ENCODE results near the gene POLR1E. TPM values are rescaled to one million over a fixed set of nuclear protein-coding genes. Genes with fewer than 3 reads are reported as not detected.

POLR1E gene
- total RNA-seq, 1 donor from 2014 or later, result 38.6 TPM

DNA sequence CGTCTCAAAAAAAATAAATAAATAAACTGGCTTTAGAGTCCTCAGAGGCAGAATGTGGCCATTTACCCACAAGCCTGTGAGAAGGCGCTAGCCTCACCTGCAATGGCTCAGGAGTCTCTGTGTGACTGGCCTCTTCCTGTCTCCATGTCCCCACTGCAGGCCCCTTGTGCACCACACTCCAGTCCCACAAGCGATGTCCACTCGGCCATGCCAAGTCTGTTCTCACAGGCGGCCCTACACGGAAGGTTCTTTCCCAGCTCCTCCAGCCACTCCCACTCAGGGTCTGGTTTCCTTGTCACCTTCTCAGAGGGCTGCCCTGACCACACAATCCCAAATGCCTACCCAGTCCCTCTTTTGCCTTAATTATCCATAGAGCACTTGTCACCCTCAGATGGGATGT is 38.2 kb downstream of the POLR1E start:
- H3F3A ChIP-seq (ENCODE audit: low read depth), result no peaks in the 10 kb centered on the region
- no peak overlapping the region for H3K4me2 ChIP-seq
- H3K9me3 ChIP-seq (ENCODE audit: low read depth), result no peaks in the 10 kb centered on the region
- H3K4me3 ChIP-seq, result no peak overlapping the region
- TF ChIP-seq EZH2 (IDR thresholded peaks at IDR 0.05), result no peak
- TF ChIP-seq EZH2phosphoT487 (IDR thresholded peaks at IDR 0.05), result no peak
- TF ChIP-seq, protein P1, sequence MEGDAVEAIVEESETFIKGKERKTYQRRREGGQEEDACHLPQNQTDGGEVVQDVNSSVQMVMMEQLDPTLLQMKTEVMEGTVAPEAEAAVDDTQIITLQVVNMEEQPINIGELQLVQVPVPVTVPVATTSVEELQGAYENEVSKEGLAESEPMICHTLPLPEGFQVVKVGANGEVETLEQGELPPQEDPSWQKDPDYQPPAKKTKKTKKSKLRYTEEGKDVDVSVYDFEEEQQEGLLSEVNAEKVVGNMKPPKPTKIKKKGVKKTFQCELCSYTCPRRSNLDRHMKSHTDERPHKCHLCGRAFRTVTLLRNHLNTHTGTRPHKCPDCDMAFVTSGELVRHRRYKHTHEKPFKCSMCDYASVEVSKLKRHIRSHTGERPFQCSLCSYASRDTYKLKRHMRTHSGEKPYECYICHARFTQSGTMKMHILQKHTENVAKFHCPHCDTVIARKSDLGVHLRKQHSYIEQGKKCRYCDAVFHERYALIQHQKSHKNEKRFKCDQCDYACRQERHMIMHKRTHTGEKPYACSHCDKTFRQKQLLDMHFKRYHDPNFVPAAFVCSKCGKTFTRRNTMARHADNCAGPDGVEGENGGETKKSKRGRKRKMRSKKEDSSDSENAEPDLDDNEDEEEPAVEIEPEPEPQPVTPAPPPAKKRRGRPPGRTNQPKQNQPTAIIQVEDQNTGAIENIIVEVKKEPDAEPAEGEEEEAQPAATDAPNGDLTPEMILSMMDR (IDR thresholded peaks at IDR 0.05), result no peak
- H3K27ac ChIP-seq, result no peak overlapping the region
- no peaks in the 10 kb centered on the region for H3K27me3 ChIP-seq
- H3K4me1 ChIP-seq, result no peaks in the 10 kb centered on the region
- Mint-ChIP-seq H3K27ac (no peak overlapping the region), H3K4me3 (no peak overlapping the region), H3K36me3 (peaks cover 45% of the 10 kb centered on the region), H3K27me3 (ENCODE audit: insufficient read depth, low read depth) (peaks cover 2% of the 10 kb centered on the region), H3K9me3 (no peaks in the 10 kb centered on the region), H3K4me1 (peaks cover under 1% of the 10 kb centered on the region)
- no peaks in the 10 kb centered on the region for H4K20me1 ChIP-seq (ENCODE audit: low read depth)
- no peak for DNase-seq (ENCODE audit: low spot score)
- H2AFZ ChIP-seq (replicated peaks), result no peak overlapping the region
- H3K79me2 ChIP-seq (ENCODE audit: low read depth), result no peaks in the 10 kb centered on the region
- H3K9ac ChIP-seq, result no peak overlapping the region
- H3K36me3 ChIP-seq, result no peaks in the 10 kb centered on the region

DNA sequence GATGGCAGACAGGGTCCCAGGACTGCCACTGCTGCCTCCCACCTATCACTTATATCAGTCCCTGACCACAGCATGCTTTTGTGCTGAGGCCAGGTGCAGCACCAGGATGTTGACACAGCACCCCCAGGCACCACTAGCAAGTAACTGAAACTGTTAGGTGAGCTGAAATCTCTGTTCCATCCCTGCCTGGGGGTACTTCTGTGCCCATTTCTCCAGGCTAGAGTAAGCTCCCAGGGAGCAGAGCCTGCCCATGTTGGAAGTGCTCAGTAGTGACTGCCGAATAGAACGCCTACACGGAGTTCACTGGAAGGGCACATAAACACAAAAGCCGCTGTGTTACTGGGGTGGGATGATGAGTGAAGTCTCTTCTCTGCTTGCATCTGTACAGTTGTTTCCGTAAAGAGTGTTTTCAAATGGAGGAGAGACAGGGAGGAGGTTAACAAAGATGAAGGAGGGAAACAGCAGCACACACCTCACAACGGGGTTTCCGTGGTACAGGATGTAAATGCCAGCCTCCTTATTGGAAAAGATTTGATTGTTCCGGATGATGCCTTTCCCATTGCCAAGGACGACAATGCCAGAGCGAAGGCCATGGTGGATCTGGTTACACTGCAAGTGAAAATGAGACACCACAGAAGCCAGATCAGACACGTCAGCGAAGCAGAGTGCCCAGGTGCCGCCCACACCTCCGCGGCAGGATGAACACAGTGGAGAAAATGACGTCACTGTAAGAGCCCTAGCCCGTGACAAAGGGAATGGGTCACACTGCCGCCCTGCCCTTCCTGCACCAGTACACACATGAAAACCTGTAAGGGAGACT is 43.1 kb downstream of the POLR1E start:
- TF ChIP-seq EZH2 (IDR thresholded peaks at IDR 0.05) (no peak), EZH2phosphoT487 (IDR thresholded peaks at IDR 0.05) (no peak)
- TF ChIP-seq, protein P1 (IDR thresholded peaks at IDR 0.05), result no peak
- Mint-ChIP-seq H3K4me3 (no peak overlapping the region), H3K36me3 (peaks cover 43% of the 10 kb centered on the region), H3K27ac (no peak overlapping the region), H3K27me3 (ENCODE audit: insufficient read depth, low read depth) (peaks cover 2% of the 10 kb centered on the region), H3K9me3 (no peaks in the 10 kb centered on the region), H3K4me1 (peaks cover 3% of the 10 kb centered on the region)
- peaks cover under 1% of the 10 kb centered on the region for H3K4me1 ChIP-seq
- no peak overlapping the region for H3K4me3 ChIP-seq
- H3K27ac ChIP-seq, result no peak overlapping the region
- H3F3A ChIP-seq (ENCODE audit: low read depth), result no peaks in the 10 kb centered on the region
- no peak overlapping the region for H2AFZ ChIP-seq (replicated peaks)
- H3K79me2 ChIP-seq (ENCODE audit: low read depth), result no peaks in the 10 kb centered on the region
- no peak overlapping the region for H3K4me2 ChIP-seq
- DNase-seq (ENCODE audit: low spot score), result no peak
- no peak overlapping the region for H3K9ac ChIP-seq
- no peaks in the 10 kb centered on the region for H3K9me3 ChIP-seq (ENCODE audit: low read depth)
- H3K36me3 ChIP-seq, result no peaks in the 10 kb centered on the region
- no peaks in the 10 kb centered on the region for H4K20me1 ChIP-seq (ENCODE audit: low read depth)
- H3K27me3 ChIP-seq, result no peaks in the 10 kb centered on the region

DNA sequence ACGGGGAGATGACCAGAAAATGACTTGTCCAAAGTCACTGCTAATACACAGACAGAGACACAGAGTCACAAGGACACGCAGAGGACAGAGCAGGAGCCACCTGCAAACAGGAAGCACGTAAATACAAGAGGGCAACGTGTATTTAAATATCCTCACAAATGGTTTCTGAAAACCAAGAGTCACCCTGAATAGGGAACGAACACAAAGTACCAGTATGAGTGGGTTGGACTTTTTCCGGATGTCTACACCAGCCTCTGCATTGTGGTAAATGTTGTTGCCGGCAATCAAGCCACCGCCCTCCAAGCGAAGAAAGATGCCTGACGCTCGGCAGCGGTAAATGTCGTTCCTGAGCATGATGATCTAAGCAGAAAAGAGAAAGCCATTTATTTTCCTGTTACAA is 46.0 kb downstream of the POLR1E start:
- H3K27ac ChIP-seq, result no peak overlapping the region
- H3K27ac Mint-ChIP-seq, result no peak overlapping the region
- H3K4me2 ChIP-seq, result no peak overlapping the region
- H3K4me3 Mint-ChIP-seq, result no peak overlapping the region
- no peaks in the 10 kb centered on the region for H3K36me3 ChIP-seq
- peaks cover 33% of the 10 kb centered on the region for H3K36me3 Mint-ChIP-seq
- H3K79me2 ChIP-seq (ENCODE audit: low read depth), result no peaks in the 10 kb centered on the region
- H3K4me3 ChIP-seq, result no peak overlapping the region
- TF ChIP-seq EZH2 (IDR thresholded peaks at IDR 0.05) (no peak), EZH2phosphoT487 (IDR thresholded peaks at IDR 0.05) (no peak)
- TF ChIP-seq, protein P1 (IDR thresholded peaks at IDR 0.05), result no peak
- peaks cover 14% of the 10 kb centered on the region for H3K4me1 Mint-ChIP-seq
- H3K27me3 ChIP-seq, result no peaks in the 10 kb centered on the region
- H3K4me1 ChIP-seq, result peaks cover 19% of the 10 kb centered on the region
- no peak overlapping the region for H2AFZ ChIP-seq (replicated peaks)
- peaks cover 5% of the 10 kb centered on the region for H3K27me3 Mint-ChIP-seq (ENCODE audit: insufficient read depth, low read depth)
- DNase-seq (ENCODE audit: low spot score), result no peak
- peaks cover 22% of the 10 kb centered on the region for H3F3A ChIP-seq (ENCODE audit: low read depth)
- no peak overlapping the region for H3K9ac ChIP-seq
- H3K9me3 ChIP-seq (ENCODE audit: low read depth), result no peaks in the 10 kb centered on the region
- H4K20me1 ChIP-seq (ENCODE audit: low read depth), result peaks cover 15% of the 10 kb centered on the region
- no peaks in the 10 kb centered on the region for H3K9me3 Mint-ChIP-seq
